Measurements from ENCODE around the gene PTPRR. TPM values are rescaled to one million over a fixed set of nuclear protein-coding genes. Genes with fewer than 3 reads are reported as not detected.

PTPRR gene
- total RNA-seq, 4 donors from 2014 or later: 0.15 TPM; not detected in 3

- no peak for DNase-seq (ENCODE audit: low spot score in 2 of 2)
- no peak for TF ChIP-seq CTCF (IDR thresholded peaks at IDR 0.05)
- no peak for TF ChIP-seq POLR2A (IDR thresholded peaks at IDR 0.05)
- WGBS, 2 donors: 59 to 70% methylated on average over 1 of the region's 1 CpG
- no peak overlapping the region for H3K4me3 ChIP-seq (ENCODE audit: low read depth, poor library complexity, severe bottlenecking)
- intact Hi-C loops (cut with DNase I; ENCODE audit: low total_unique reads): no loop called here
These were observed 9.9 kb downstream of the PTPRR start for GRCh38 chr12:70910666-70911065.

GRCh38 chr12:70908978-70909377, 11.6 kb downstream of the PTPRR start:
- H3K4me3 ChIP-seq (ENCODE audit: low read depth, poor library complexity, severe bottlenecking): no peak overlapping the region
- intact Hi-C loops (cut with DNase I; ENCODE audit: low total_unique reads): no loop called here
- DNase-seq (ENCODE audit: low spot score in 2 of 2): no peak
- WGBS, 2 donors: 40% methylated on average over 1 of the region's 1 CpG
- TF ChIP-seq CTCF (IDR thresholded peaks at IDR 0.05) (no peak), POLR2A (IDR thresholded peaks at IDR 0.05) (no peak)

- WGBS, 2 donors: 43 to 87% methylated on average over 2 of the region's 2 CpGs
- no peak for DNase-seq (ENCODE audit: low spot score in 2 of 2)
- intact Hi-C loops (cut with DNase I; ENCODE audit: low total_unique reads): no loop called here
- H3K4me3 ChIP-seq (ENCODE audit: low read depth, poor library complexity, severe bottlenecking): no peak overlapping the region
- TF ChIP-seq CTCF (IDR thresholded peaks at IDR 0.05): no peak
- no peak for TF ChIP-seq POLR2A (IDR thresholded peaks at IDR 0.05)
These were observed 13.1 kb downstream of the PTPRR start for GRCh38 chr12:70907412-70907811.

- intact Hi-C loops (cut with DNase I; ENCODE audit: low total_unique reads): no loop called here
- WGBS, 2 donors: 89 to 94% methylated on average over 1 of the region's 1 CpG
- no peak for DNase-seq (ENCODE audit: low spot score in 2 of 2)
- no peak overlapping the region for H3K4me3 ChIP-seq (ENCODE audit: low read depth, poor library complexity, severe bottlenecking)
- TF ChIP-seq POLR2A (IDR thresholded peaks at IDR 0.05) (no peak), CTCF (IDR thresholded peaks at IDR 0.05) (no peak)
These were observed 24.6 kb downstream of the PTPRR start for GRCh38 chr12:70895956-70896355.

GRCh38 chr12:70892593-70892992, 27.9 kb downstream of the PTPRR start:
- 88 to 90% methylated on average over 5 of the region's 5 CpGs for whole genome bisulfite sequencing, 2 donors
- TF ChIP-seq POLR2A (IDR thresholded peaks at IDR 0.05) (no peak), CTCF (IDR thresholded peaks at IDR 0.05) (no peak)
- intact Hi-C loops (cut with DNase I; ENCODE audit: low total_unique reads): no loop called here
- no peak overlapping the region for H3K4me3 ChIP-seq (ENCODE audit: low read depth, poor library complexity, severe bottlenecking)
- no peak for DNase-seq (ENCODE audit: low spot score in 2 of 2)
